Activated T-cell treated with anti-CD3 and anti-CD28 coated beads for 48 hours (primary cell): ENCODE results near the gene TEC.
"Not testable (repeated sequence)": the region's sequence is repeated elsewhere in the genome, so short reads cannot be mapped to it uniquely, and the experiment has no call there.

ENCODE experiments used
- DNase-seq: peaks from one replicate; pipeline ENCODE4 v3.0.0-alpha.2; 2020; ENCODE audit warnings: low read depth

The TEC gene

GRCh38 chr4:48242511-48243195 lies 27.0 kb downstream of the TEC start:
- no peak for DNase-seq

- no peak for DNase-seq
These were observed 27.9 kb downstream of the TEC start for GRCh38 chr4:48241731-48242130.

GRCh38 chr4:48237996-48238645 lies 31.5 kb downstream of the TEC start:
- DNase-seq, result no peak

- no peak for DNase-seq
These were observed 34.6 kb downstream of the TEC start for GRCh38 chr4:48235050-48235449.

- no peak for DNase-seq
These were observed 35.1 kb downstream of the TEC start for GRCh38 chr4:48234575-48234974.

- no peak for DNase-seq
These were observed 40.7 kb downstream of the TEC start for GRCh38 chr4:48228949-48229348.

GRCh38 chr4:48227662-48228061 lies 42.0 kb downstream of the TEC start:
- DNase-seq, result no peak

- DNase-seq, result no peak
These were observed 43.4 kb downstream of the TEC start for GRCh38 chr4:48226199-48226598.

GRCh38 chr4:48225368-48226141 lies 44.1 kb downstream of the TEC start:
- DNase-seq, result no peak

- DNase-seq, result no peak
These were observed 45.0 kb downstream of the TEC start for GRCh38 chr4:48224606-48225005.

- no peak for DNase-seq
These were observed 45.9 kb downstream of the TEC start for GRCh38 chr4:48223633-48224295.

- DNase-seq, result no peak
These were observed 47.1 kb downstream of the TEC start for GRCh38 chr4:48222491-48222890.

- not testable (repeated sequence) for DNase-seq
These were observed 50.2 kb downstream of the TEC start for GRCh38 chr4:48219430-48219829.

- no peak for DNase-seq
These were observed 53.1 kb downstream of the TEC start for GRCh38 chr4:48216563-48216962.

GRCh38 chr4:48215977-48216376 lies 53.7 kb downstream of the TEC start:
- no peak for DNase-seq

GRCh38 chr4:48212165-48212564 lies 57.5 kb downstream of the TEC start:
- no peak for DNase-seq

- no peak for DNase-seq
These were observed 58.7 kb downstream of the TEC start for GRCh38 chr4:48210966-48211328.

GRCh38 chr4:48205626-48206025 lies 64.0 kb downstream of the TEC start:
- no peak for DNase-seq

GRCh38 chr4:48205107-48205506 lies 64.5 kb downstream of the TEC start:
- no peak for DNase-seq

- no peak for DNase-seq
These were observed 65.8 kb downstream of the TEC start for GRCh38 chr4:48203819-48204218.

- DNase-seq, result no peak
These were observed 71.9 kb downstream of the TEC start for GRCh38 chr4:48197643-48198237.

- DNase-seq, result no peak
These were observed 72.7 kb downstream of the TEC start for GRCh38 chr4:48196758-48197504.
